Naive thymus-derived CD8-positive, alpha-beta T cell (primary cell): ENCODE data around the gene SLC38A8. TPM values are rescaled to one million over a fixed set of nuclear protein-coding genes. Genes with fewer than 3 reads are reported as not detected.

Source experiments
- ATAC-seq, 2 donors: fragments of 150-1000 bp; cut with Tn5 transposase in 1 of 2; sonication (Bioruptor Pico), chemical (Tn5 transposase) in 1 of 2; 1 replicate in 1 of 2; 2 replicates in 1 of 2; pipeline ENCODE4 v1.10.0; 2021; ENCODE audit warnings: mild to moderate bottlenecking in 2 of 2, moderate library complexity in 2 of 2
- POLR2A ChIA-PET: fragments of 350-600 bp; sonication (Branson Sonifier 250); formaldehyde crosslinking; loops from one replicate; lab custom pipeline; 2021; ENCODE audit warnings: antibody characterized with exemption; lab: Charles Lee
- DNase-seq, 10 donors: peaks; one replicate each; pipeline versions ENCODE4 v3.0.0 to v3.0.0-alpha.2; 2020 to 2022
- H3K27ac Mint-ChIP-seq, 10 donors: one replicate each; pipeline ENCODE4 v1.8.0; 2020 to 2022; ENCODE audit warnings: mild to moderate bottlenecking in 10 of 10, mixed read lengths in 10 of 10, moderate library complexity in 4 of 10, inconsistent platforms in 1 of 10
- H3K27me3 Mint-ChIP-seq, 5 donors: one replicate each; pipeline ENCODE4 v1.8.0; 2021 to 2022; ENCODE audit warnings: mixed read lengths in 5 of 5
- H3K36me3 Mint-ChIP-seq, 3 donors: one replicate each; pipeline ENCODE4 v1.8.0; 2020 to 2022; ENCODE audit warnings: mixed read lengths in 3 of 3, mild to moderate bottlenecking in 2 of 3, inconsistent platforms in 1 of 3
- H3K4me1 Mint-ChIP-seq, 4 donors: one replicate each; pipeline ENCODE4 v1.8.0; 2021 to 2022; ENCODE audit warnings: mixed read lengths in 4 of 4
- H3K4me3 Mint-ChIP-seq, 10 donors: one replicate each; pipeline ENCODE4 v1.8.0; 2020 to 2022; ENCODE audit warnings: mild to moderate bottlenecking in 10 of 10, mixed read lengths in 10 of 10, moderate library complexity in 6 of 10, inconsistent platforms in 1 of 10
- H3K9me3 Mint-ChIP-seq, 9 donors: one replicate each; pipeline ENCODE4 v1.8.0; 2020 to 2022; ENCODE audit warnings: mixed read lengths in 9 of 9, mild to moderate bottlenecking in 3 of 9, inconsistent platforms in 1 of 9, moderate library complexity in 1 of 9
- polyA plus RNA-seq, 3 donors: library from polyadenylated mRNA; unstranded; fragments of 300-500 nt; fragmentation: Illumina TruSeq; gene quantifications; one replicate each; pipeline ENCODE4 v1.2.3, GENCODE V29; 2021
- total RNA-seq, 8 experiments: library from RNA in 2 of 8; stranded (reverse) in 2 of 8; gene quantifications; one replicate each; pipeline ENCODE4 v1.2.3 and lab custom pipeline; 2021 to 2026

SLC38A8 gene
- total and polyA plus RNA-seq, 5 experiments from 2014 or later = not detected

DNA sequence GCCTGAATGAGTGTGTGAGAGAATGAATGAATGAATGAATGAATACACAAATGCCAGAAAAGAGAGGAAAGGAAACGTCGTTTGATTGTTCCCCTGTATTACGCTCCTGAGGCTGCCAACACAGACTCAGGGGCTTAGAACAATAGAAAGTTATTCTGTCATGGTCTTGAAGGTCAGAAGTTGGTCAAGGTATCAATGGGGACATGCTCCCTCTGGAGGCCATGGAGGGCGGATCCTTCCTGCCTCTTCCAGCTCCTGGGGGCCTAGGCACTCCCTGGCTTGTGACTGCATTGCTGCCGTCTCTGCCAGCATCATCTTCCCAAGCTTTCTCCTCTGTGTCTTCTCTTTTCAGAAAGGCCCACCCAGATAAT lies 1.5 kb upstream of the SLC38A8 start:
- Mint-ChIP-seq H3K27ac (no peak overlapping the region), H3K4me3 (no peak overlapping the region), H3K36me3 (peaks cover 0 to 13% (median 0%) of the 10 kb centered on the region in 3 donors), H3K27me3 (peaks cover 12 to 48% (median 24%) of the 10 kb centered on the region in 5 donors), H3K9me3 (no peaks in the 10 kb centered on the region), H3K4me1 (peaks cover 0 to 5% (median 2%) of the 10 kb centered on the region in 4 donors)
- DNase-seq (no peak), ATAC-seq (no peak)
- POLR2A ChIA-PET = no interaction called here

DNA sequence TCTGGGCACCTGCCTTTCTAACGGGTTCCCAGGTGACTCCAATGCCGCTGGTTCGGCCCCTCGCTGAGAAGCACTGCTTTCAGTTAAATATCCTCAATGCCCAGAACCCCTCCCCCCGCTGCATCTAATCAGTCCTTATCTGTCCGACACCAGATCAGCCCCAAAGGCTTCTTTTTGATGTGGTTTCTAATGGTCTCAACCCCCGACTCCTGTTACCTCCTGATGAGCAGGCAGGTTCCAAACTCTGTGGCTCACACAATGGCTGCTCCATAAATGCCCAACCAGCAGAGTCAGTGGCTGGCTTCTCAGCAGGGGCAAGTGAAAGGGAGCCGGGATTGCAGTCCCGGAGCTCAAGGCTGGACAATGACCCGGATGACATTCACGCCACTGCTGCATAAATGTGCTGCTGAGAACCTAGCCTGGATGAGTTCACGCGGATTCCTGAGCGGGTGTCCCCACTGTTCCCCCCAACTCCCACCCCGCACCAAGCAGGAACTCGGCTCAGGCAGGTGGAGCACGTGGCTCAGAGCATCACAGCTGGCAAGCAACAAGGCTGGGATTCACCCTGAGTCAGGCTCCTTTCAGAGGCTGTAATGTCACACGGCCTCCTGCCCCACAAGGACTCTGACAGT lies 1.0 kb upstream of the SLC38A8 start:
- ATAC-seq = no peak
- DNase-seq = no peak
- POLR2A ChIA-PET = no interaction called here
- H3K4me3 Mint-ChIP-seq = no peak overlapping the region
- H3K27ac Mint-ChIP-seq = no peak overlapping the region
- H3K27me3 Mint-ChIP-seq = peaks cover 12 to 48% (median 26%) of the 10 kb centered on the region in 5 donors
- H3K9me3 Mint-ChIP-seq = no peaks in the 10 kb centered on the region
- H3K36me3 Mint-ChIP-seq = peaks cover 0 to 8% (median 0%) of the 10 kb centered on the region in 3 donors
- H3K4me1 Mint-ChIP-seq = peaks cover 0 to 5% (median 2%) of the 10 kb centered on the region in 4 donors

DNA sequence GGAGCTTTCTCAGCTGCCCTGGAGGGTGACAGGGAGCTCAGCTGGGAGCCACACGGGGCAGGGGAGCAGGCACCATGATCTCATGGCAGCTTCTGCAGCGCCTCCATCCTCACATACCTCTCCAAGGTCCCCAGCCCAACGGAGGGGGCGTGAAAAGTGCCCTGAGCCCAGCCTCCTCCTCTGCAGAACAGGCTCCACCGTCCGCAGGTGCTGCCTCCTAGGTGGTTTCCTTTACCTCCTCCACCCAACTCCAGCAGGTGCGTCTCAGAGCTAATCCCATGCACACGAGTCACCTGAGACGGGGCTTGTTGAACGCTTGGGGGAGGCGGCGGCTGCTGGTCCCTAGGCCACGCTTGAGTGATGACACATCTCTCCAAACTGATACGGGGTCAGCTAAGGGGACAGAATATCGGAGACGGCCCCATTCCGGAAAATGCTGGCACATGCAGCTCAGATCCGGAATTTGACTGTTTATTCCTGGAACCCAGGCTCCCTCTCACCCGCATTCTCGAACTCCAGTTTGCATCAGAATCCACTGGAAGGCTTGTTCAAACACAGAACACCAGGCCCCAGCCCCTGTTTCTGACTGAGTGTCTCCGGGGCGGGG lies 387 bp upstream of the SLC38A8 start:
- POLR2A ChIA-PET = no interaction called here
- peaks cover 0 to 5% (median 2%) of the 10 kb centered on the region in 4 donors for H3K4me1 Mint-ChIP-seq

DNA sequence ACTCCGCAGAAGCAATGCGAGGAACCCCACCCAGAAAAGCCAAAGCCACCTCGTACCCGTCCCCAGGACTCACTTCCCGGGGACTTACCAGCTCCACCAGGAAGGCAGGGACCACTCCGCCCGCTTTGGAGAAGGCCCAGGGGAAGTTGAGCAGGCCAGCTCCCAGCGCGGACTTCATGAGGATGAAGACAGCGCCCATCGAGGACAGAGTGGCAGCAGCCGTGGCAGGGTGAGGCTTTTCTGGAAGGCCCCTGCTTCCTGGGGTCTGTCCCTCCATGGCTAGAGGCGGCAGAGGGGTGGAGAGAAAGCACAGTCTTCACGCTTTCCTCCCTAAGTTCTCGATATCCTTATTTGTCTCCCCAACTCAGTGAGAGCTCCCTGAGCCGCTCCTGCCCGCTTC lies 714 bp downstream of the SLC38A8 start:
- Mint-ChIP-seq H3K9me3 (no peaks in the 10 kb centered on the region), H3K27ac (no peak overlapping the region), H3K36me3 (no peaks in the 10 kb centered on the region), H3K27me3 (peaks cover 12 to 48% (median 28%) of the 10 kb centered on the region in 5 donors), H3K4me1 (peaks cover 0 to 5% (median 2%) of the 10 kb centered on the region in 4 donors), H3K4me3 (no peak overlapping the region)
- DNase-seq = no peak
- POLR2A ChIA-PET = no interaction called here
- ATAC-seq = no peak

More for the DNA sequence above, 387 bp upstream of the SLC38A8 start:
- Mint-ChIP-seq H3K36me3 (peaks cover 0 to 2% (median 0%) of the 10 kb centered on the region in 3 donors), H3K27ac (no peak overlapping the region), H3K4me3 (no peak overlapping the region), H3K27me3 (peaks cover 12 to 48% (median 28%) of the 10 kb centered on the region in 5 donors), H3K9me3 (no peaks in the 10 kb centered on the region)
- ATAC-seq (no peak), DNase-seq (peak in 1 of 10 donors; percentile 49)

DNA sequence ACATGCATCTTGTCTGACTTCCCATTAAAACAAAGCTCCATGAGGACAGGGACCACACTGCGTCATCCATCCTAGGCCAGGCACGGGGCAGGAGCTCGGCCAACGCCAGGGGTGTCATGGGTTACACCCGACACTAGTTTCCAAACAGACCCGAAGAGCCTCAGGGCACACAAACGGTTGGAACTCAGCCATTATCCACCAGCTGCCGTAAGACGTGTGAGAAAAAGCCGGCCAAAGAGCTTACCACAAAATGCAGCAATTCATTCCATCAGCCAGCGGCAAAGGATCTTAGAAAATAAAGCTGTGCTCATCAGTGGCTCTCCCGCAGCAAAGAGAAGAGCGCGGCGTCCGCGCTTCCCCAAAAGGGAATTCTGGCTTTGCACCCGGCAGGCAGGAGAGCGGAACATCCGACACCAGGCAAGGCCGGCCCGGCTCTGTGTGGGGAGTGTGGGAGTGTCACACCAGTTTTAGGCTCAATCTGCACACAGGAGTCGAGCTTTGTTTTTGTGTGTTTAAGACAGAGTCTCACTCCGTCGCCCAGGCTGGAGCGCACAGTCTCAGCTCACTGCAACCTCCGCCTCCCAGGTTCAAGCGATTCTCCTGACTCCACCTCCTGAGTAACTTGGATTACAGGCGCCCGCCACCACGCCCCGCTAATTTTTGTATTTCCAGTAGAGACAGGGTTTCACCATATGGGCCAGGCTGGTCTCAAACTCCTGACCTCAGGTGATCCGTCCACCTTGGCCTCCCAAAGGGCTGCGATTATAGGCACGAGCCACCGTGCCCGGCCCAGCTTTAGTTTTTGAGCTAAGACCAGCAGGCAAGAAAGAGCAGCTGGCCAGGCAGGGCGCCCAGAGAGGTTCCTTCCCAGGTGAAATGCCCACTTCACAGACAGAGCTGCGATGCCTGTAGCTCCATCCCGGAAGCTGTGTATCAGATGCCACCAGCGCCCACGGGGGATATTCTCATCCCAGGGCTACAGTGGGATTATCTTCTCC lies 1.5 kb downstream of the SLC38A8 start:
- Mint-ChIP-seq H3K27ac (peak overlapping the region in 1 of 10 donors; percentile 76), H3K9me3 (peaks cover 0 to 4% (median 0%) of the 10 kb centered on the region in 9 donors), H3K27me3 (peaks cover 12 to 48% (median 31%) of the 10 kb centered on the region in 5 donors), H3K4me1 (peaks cover 0 to 5% (median 2%) of the 10 kb centered on the region in 4 donors), H3K36me3 (peaks cover 0 to 4% (median 0%) of the 10 kb centered on the region in 3 donors), H3K4me3 (no peak overlapping the region)
- ATAC-seq (no peak), DNase-seq (no peak)
- POLR2A ChIA-PET = no interaction called here

DNA sequence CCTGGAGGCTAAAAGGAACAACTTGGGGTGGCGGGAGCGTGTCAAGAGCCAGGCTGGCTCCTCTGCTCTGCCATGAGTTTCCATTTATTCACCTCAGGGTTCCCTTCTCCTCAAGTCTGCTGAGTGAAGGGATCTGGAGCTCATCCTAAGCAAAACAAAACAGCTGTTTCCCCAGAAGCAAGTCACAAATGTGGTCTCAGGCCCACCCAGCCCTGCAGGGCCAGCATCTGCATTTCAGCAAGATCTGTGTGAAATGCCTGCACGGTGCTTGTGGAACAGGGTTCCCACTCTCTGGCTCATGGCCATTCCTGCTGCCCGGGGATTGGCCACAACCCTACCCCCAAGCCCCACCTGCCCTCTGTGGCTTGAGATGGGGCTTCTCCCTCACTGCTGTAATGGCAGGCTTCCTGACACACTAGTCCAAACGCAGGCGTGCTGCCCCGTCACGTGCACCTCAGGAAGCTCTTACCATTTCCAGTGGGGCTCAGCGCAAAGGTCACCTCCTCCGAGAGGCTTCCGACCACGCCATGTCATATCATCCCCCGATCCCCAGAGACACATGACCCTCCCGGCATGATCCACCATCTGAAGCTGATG lies 2.3 kb downstream of the SLC38A8 start:
- no peak overlapping the region for H3K4me3 Mint-ChIP-seq
- H3K9me3 Mint-ChIP-seq = peaks cover 0 to 7% (median 3%) of the 10 kb centered on the region in 9 donors
- peaks cover 12 to 48% (median 32%) of the 10 kb centered on the region in 5 donors for H3K27me3 Mint-ChIP-seq
- POLR2A ChIA-PET = no interaction called here
- ATAC-seq (no peak), DNase-seq (no peak)
- H3K4me1 Mint-ChIP-seq = peaks cover 0 to 5% (median 2%) of the 10 kb centered on the region in 4 donors
- peak overlapping the region in 1 of 10 donors; percentile 76 for H3K27ac Mint-ChIP-seq
- peaks cover 0 to 9% (median 0%) of the 10 kb centered on the region in 3 donors for H3K36me3 Mint-ChIP-seq

DNA sequence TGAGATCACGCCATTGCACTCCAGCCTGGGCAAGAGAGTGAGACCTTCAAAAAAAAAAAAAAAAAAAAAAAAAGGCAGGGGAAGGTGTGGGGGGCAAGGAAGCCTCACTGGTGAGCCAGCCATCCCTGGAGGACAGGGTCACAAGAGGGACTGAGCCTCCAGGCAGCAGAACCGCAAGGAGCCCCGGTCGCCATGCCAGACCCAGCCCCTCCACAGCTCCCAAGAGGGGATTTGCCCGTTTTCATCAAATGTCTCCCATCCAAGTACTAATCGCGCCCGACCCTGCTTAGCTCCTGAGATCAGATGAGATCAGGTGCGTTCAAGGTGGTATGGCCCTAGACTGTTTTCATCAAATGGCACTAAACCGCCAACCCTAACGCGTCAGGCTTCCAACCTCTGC lies 2.9 kb downstream of the SLC38A8 start:
- Mint-ChIP-seq H3K9me3 (peaks cover 0 to 7% (median 4%) of the 10 kb centered on the region in 9 donors), H3K27me3 (peaks cover 12 to 46% (median 32%) of the 10 kb centered on the region in 5 donors), H3K4me1 (peaks cover 0 to 5% (median 2%) of the 10 kb centered on the region in 4 donors), H3K27ac (no peak overlapping the region), H3K4me3 (no peak overlapping the region), H3K36me3 (peaks cover 0 to 9% (median 0%) of the 10 kb centered on the region in 3 donors)
- DNase-seq (no peak), ATAC-seq (no peak)
- POLR2A ChIA-PET = no interaction called here

DNA sequence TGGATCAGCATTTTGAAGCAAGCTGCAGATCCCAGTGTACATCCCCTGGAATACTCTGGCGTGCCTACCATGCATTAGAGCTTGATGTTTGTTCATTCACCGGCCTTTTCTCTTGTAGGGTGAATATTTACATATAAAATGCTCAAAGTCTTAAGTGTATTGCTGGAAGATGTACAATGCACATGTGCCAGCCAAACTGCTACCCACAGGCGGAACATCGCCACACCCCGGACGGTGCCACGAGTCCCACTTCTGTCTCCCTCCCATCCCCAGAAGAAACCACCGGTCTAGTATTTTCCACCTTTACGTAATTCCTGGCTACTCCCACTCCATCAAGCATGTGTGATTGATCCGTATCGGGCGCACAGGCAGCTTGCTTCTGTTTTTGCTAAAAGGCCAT lies 4.1 kb downstream of the SLC38A8 start:
- DNase-seq = no peak
- no peaks in the 10 kb centered on the region for H3K4me1 Mint-ChIP-seq
- H3K36me3 Mint-ChIP-seq = peaks cover 0 to 9% (median 0%) of the 10 kb centered on the region in 3 donors
- H3K9me3 Mint-ChIP-seq = peaks cover 0 to 7% (median 4%) of the 10 kb centered on the region in 9 donors
- H3K27me3 Mint-ChIP-seq = peaks cover 5 to 34% (median 29%) of the 10 kb centered on the region in 5 donors
- POLR2A ChIA-PET = no interaction called here
- no peak overlapping the region for H3K27ac Mint-ChIP-seq
- no peak for ATAC-seq
- no peak overlapping the region for H3K4me3 Mint-ChIP-seq

DNA sequence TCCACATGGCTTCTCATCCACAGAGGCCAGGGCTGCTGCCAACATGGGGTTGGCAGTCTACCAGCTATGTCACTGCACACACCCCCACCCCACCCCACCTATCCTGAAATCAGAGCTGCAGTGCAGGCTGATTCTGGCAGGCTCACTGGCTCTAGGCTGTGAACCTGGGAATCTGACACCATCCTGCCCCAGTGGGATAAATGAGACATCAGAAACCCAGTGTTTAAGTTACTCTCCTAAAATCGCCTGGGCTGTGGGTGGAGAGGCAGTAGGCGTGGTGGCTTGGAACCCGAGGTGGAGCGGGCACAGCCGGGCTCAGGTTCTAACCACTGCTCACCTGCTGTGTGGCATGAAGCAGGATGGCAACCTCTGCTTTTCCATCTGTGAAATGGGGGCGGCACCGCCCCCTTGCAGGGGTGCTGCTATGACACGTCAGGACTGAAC lies 5.6 kb downstream of the SLC38A8 start:
- H3K36me3 Mint-ChIP-seq = peaks cover 0 to 9% (median 0%) of the 10 kb centered on the region in 3 donors
- POLR2A ChIA-PET = no interaction called here
- H3K4me3 Mint-ChIP-seq = no peak overlapping the region
- no peak overlapping the region for H3K27ac Mint-ChIP-seq
- H3K27me3 Mint-ChIP-seq = peaks cover 5 to 24% (median 19%) of the 10 kb centered on the region in 5 donors
- no peak for ATAC-seq
- DNase-seq = no peak
- H3K9me3 Mint-ChIP-seq = peaks cover 0 to 7% (median 4%) of the 10 kb centered on the region in 9 donors
- no peaks in the 10 kb centered on the region for H3K4me1 Mint-ChIP-seq

DNA sequence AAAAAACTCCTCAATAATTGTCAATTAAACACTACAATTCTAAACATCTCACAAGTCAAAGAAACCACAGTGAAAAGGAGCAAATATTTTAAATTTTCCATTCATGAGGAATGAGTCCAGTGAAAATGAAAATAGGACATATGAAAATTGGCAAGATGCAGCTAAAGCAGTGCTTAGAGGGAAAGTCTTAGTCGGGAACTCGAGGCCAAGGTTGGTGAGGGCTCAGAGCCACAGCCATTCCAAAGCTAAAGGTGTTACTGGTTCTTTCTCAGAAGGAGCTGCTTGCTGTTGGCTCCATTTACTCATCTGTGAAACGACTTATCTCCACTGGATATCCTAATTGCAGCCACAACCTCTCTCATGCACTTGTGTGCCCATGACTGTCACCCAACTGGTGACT lies 6.5 kb downstream of the SLC38A8 start:
- Mint-ChIP-seq H3K4me3 (no peak overlapping the region), H3K9me3 (peaks cover 0 to 7% (median 4%) of the 10 kb centered on the region in 9 donors), H3K27me3 (peaks cover 5 to 27% (median 22%) of the 10 kb centered on the region in 5 donors), H3K27ac (no peak overlapping the region), H3K36me3 (peaks cover 0 to 9% (median 0%) of the 10 kb centered on the region in 3 donors), H3K4me1 (peaks cover 0 to 2% (median 0%) of the 10 kb centered on the region in 4 donors)
- DNase-seq (no peak), ATAC-seq (no peak)
- POLR2A ChIA-PET = no interaction called here

DNA sequence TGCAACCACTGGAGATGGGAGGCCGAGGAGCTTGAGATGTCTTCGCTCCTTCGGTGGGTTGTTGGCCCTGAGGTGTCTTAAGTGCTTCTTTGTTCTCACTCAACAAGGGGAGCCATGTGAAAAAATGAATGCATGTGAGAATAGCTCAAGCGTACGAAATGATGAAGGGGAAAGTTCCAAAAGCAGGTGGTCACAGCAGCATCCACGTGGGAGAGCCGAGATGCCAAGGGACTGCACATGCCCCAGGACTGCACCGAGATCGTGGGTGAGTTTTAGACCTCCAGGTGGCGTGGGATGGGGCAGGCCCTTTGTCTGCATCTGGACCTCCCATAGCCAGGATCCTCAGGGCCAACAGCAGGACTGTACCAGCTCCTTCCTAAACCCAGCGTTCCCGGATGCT lies 8.1 kb downstream of the SLC38A8 start:
- ATAC-seq = no peak
- H3K27me3 Mint-ChIP-seq = peaks cover 4 to 26% (median 16%) of the 10 kb centered on the region in 5 donors

More for the DNA sequence above, 8.1 kb downstream of the SLC38A8 start:
- H3K9me3 Mint-ChIP-seq = peaks cover 0 to 7% (median 4%) of the 10 kb centered on the region in 9 donors
- H3K27ac Mint-ChIP-seq = no peak overlapping the region
- DNase-seq = no peak
- peaks cover 0 to 9% (median 0%) of the 10 kb centered on the region in 3 donors for H3K36me3 Mint-ChIP-seq
- no peak overlapping the region for H3K4me3 Mint-ChIP-seq
- POLR2A ChIA-PET = no interaction called here
- peaks cover 2 to 8% (median 3%) of the 10 kb centered on the region in 4 donors for H3K4me1 Mint-ChIP-seq
